HL-60/S4 treated with retinoic acid at 250 ng/mL for 4 days and 3 days (cell line): ENCODE measurements around the gene RBMY1J.
"Not testable (repeated sequence)": the region's sequence is repeated elsewhere in the genome, so short reads cannot be mapped to it uniquely, and the experiment has no call there.

Source experiments
- in situ Hi-C: fragments of 300-500 bp; cut with MboI; formaldehyde crosslinking; loops from 2 replicates; pipeline ENCODE4 v1.7.0; 2022; ENCODE audit warnings: low sequenced_read_pairs

RBMY1J gene

GRCh38 chrY:22403110-22403509 lies at the start of gene RBMY1J:
TSS of gene RBMY1J (plus strand) at chrY:22403410. CDS start at chrY:22405448, 2,038 bp downstream.
- in situ Hi-C loops: not testable (repeated sequence)

DNA sequence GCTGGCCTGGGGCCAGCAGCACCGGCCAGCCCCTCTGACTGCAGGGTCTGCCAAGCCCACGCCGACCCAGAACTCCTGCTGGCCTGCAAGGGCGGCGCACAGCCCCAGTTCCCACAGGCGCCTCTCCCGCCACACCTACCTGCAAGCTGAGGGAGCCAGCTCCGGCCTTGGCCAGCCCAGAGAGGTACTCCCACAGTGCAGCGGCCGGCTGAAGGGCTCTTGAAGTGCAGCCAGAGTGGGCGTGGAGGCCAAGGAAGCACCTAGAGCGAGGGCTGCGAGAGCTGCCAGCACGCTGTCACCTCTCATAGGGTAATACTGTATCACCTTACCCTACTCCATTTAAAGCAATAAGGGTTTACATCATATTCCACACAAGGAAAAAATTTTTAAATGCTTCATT lies 35.8 kb upstream of the RBMY1J start:
- in situ Hi-C loops: no loop called here

DNA sequence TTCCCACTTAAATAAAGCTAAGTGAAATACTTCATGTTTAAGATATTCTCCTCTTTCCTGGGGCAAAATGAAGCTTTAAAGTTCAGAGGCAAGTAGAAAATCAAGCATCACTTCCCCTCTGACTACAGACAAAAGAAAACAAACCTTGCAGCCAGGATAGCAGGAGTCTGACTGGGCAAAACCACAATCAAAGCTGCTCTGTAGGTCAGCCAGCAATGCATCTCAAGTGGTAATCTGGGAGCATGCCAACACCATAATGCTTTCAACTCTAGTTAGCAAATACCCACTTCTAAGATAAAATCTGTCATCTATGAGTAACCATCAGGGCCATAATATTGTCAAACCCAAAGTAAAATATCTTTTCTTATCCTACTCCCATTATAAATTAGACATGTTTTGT lies 32.6 kb upstream of the RBMY1J start:
- in situ Hi-C loops: no loop called here

- in situ Hi-C loops: no loop called here
Measured at GRCh38 chrY:22373494-22373893, 29.7 kb upstream of the RBMY1J start.

GRCh38 chrY:22444718-22445396 lies 41.6 kb downstream of the RBMY1J start:
- in situ Hi-C loops: not testable (repeated sequence)

DNA sequence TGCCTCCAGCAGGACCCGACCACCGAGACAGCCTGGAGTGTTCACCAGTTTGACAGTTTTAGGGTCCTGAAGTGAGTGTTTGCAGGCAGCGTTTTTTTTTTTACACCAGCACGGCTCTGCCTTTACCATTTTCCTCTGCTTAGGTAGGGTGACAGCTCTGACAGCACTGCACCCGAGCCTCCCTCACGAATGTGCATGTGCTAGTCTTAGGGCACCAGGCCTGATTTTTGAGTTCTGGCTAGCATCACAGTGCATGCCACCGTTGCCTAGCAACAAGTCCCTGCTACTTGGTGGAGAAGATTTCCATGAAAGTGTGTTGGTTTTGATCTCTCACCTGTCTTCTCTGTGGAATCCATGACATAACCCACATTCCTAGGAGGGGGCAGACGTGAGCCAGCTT lies 52.3 kb downstream of the RBMY1J start:
- in situ Hi-C loops: not testable (repeated sequence)

GRCh38 chrY:22461962-22462361 lies 58.8 kb downstream of the RBMY1J start:
- in situ Hi-C loops: not testable (repeated sequence)
